HepG2 (cell line): ENCODE measurements around the gene PSD4. TPM values are rescaled to one million over a fixed set of nuclear protein-coding genes. Genes with fewer than 3 reads are reported as not detected.

Source experiments
- ATAC-seq: fragments of 200-7000 bp; cut with Tn5 transposase; 3 replicates; pipeline ENCODE4 v1.9.1; 2020; ENCODE audit warnings: mild to moderate bottlenecking, moderate library complexity
- BruUV-seq: library from RNA; stranded (reverse); fragments of 400-500 nt; replicated peaks from 2 replicates; lab custom pipeline; 2021; lab: Mats Ljungman, UMichigan
- CTCF ChIA-PET: fragments of 300-600 bp; formaldehyde crosslinking; extraction: SDS; loops from one replicate; lab custom pipeline; 2021; ENCODE audit warnings: low total read pairs, inconsistent platforms, low intra/inter-chr PET ratio; lab: Yijun Ruan, JAX
- POLR2A ChIA-PET: fragments of 350-600 bp; sonication (Branson Sonifier 250); formaldehyde crosslinking; loops from one replicate; lab custom pipeline; 2020; ENCODE audit warnings: antibody characterized with exemption, inconsistent platforms; lab: Yijun Ruan, JAX
- DNase-seq: peaks from one replicate; pipeline ENCODE4 v3.0.0-alpha.2; 2015; ENCODE audit warnings: low spot score
- FAIRE-seq: peaks from 3 replicates; lab custom pipeline; 2011; peaks lifted over from hg19 to GRCh38; lab: Jason Lieb, UNC
- H2AFZ ChIP-seq: one replicate; pipeline ENCODE4 v1.6.1; 2011; ENCODE audit warnings: low read length, inconsistent platforms
- H3K27ac ChIP-seq: fragments of 300-600 bp; 3 replicates; pipeline ENCODE4 v1.8.0; 2011; ENCODE audit warnings: mixed run types, mild to moderate bottlenecking, mixed read lengths, low read length, inconsistent platforms; ENCODE audit not compliant: insufficient read depth; ENCODE audit errors: extremely low read length
- H3K27me3 ChIP-seq, 2 experiments: fragments of 200-600 bp in 1 of 2; 2 replicates in 1 of 2; 3 replicates in 1 of 2; pipeline versions ENCODE4 v1.6.0 to v1.8.0; 2011; ENCODE audit warnings: low read length in 2 of 2, mild to moderate bottlenecking in 2 of 2, moderate library complexity in 2 of 2, inconsistent platforms in 1 of 2; ENCODE audit not compliant: insufficient read depth in 2 of 2, control insufficient read depth in 1 of 2
- H3K36me3 ChIP-seq, 2 experiments: fragments of 200-600 bp in 1 of 2; replicated peaks in 1 of 2; 2 replicates in 1 of 2; 3 replicates in 1 of 2; pipeline versions ENCODE4 v1.5.1 to v1.8.0; 2011; ENCODE audit warnings: low read length in 2 of 2, inconsistent platforms in 1 of 2; ENCODE audit not compliant: insufficient read depth in 2 of 2, control insufficient read depth in 1 of 2
- H3K4me1 ChIP-seq: 2 replicates; pipeline ENCODE4 v1.5.1; 2012; ENCODE audit warnings: low read length, inconsistent platforms; ENCODE audit not compliant: insufficient read depth
- H3K4me2 ChIP-seq: 2 replicates; pipeline ENCODE4 v1.6.0; 2011; ENCODE audit warnings: low read depth, low read length, inconsistent platforms
- H3K4me3 ChIP-seq, 3 experiments: fragments of 200-600 bp in 1 of 3; sonication (generic), shearing (Covaris generic) in 1 of 3; replicated peaks in 1 of 3; 2 replicates each; pipeline ENCODE4 v1.5.1; 2011 to 2016; ENCODE audit warnings: low read length in 3 of 3, inconsistent platforms in 2 of 3, low read depth in 2 of 3, mild to moderate bottlenecking in 2 of 3, control low read depth in 1 of 3, mixed read lengths in 1 of 3; ENCODE audit not compliant: insufficient read depth in 1 of 3
- H3K79me2 ChIP-seq: one replicate; pipeline ENCODE4 v1.6.1; 2011; ENCODE audit warnings: low read length, inconsistent platforms; ENCODE audit not compliant: insufficient read depth
- H3K9ac ChIP-seq: 2 replicates; pipeline ENCODE4 v1.6.0; 2011; ENCODE audit warnings: mild to moderate bottlenecking, low read depth, low read length, inconsistent platforms; ENCODE audit not compliant: insufficient read depth
- H3K9me3 ChIP-seq: 2 replicates; pipeline ENCODE4 v1.5.1; 2012; ENCODE audit warnings: mild to moderate bottlenecking, low read length
- H4K20me1 ChIP-seq: 2 replicates; pipeline ENCODE4 v1.6.0; 2011; ENCODE audit warnings: inconsistent platforms, mild to moderate bottlenecking, low read length, moderate library complexity; ENCODE audit not compliant: insufficient read depth
- DNMT1 ChIP-seq: sonication (generic); formaldehyde crosslinking; IDR thresholded peaks from 2 replicates; pipeline ENCODE4 v1.5.1; 2020; ENCODE audit warnings: mild to moderate bottlenecking, missing genetic modification reagents
- SIN3A ChIP-seq: IDR thresholded peaks from 2 replicates; pipeline ENCODE4 v1.6.1; 2011; ENCODE audit warnings: low read depth, mild to moderate bottlenecking, control low read depth, low read length, borderline replicate concordance
- SRSF4 ChIP-seq: fragments of 200-400 bp; formaldehyde crosslinking; IDR thresholded peaks from one replicate; pipeline ENCODE4 v1.6.1; 2018; ENCODE audit warnings: mild to moderate bottlenecking, low read depth, low read length, moderate library complexity; ENCODE audit not compliant: poor library complexity, severe bottlenecking
- XBP1 ChIP-seq: sonication (generic); formaldehyde crosslinking; IDR thresholded peaks from 2 replicates; pipeline ENCODE4 v1.5.0; 2020; ENCODE audit warnings: missing genetic modification reagents
- ZBTB1 ChIP-seq: sonication (generic); formaldehyde crosslinking; IDR thresholded peaks from 2 replicates; pipeline ENCODE4 v1.4.0; 2020; ENCODE audit warnings: missing genetic modification reagents, borderline replicate concordance
- ZFP82 ChIP-seq: sonication (generic); formaldehyde crosslinking; IDR thresholded peaks from 2 replicates; pipeline ENCODE4 v1.5.1; 2020; ENCODE audit warnings: mild to moderate bottlenecking, missing genetic modification reagents, borderline replicate concordance
- ZNF296 ChIP-seq: sonication (generic); formaldehyde crosslinking; conservative IDR thresholded peaks from 2 replicates; pipeline ENCODE4 v1.5.0; 2020; ENCODE audit warnings: mild to moderate bottlenecking, missing genetic modification reagents
- ZNF800 ChIP-seq: sonication (generic); formaldehyde crosslinking; IDR thresholded peaks from 2 replicates; pipeline ENCODE4 v1.4.0; 2020; ENCODE audit warnings: missing genetic modification reagents
- WGBS: methylation state at CpG from one replicate; pipeline ENCODE4 v1.1.6; 2017; ENCODE audit warnings: low lambda C conversion rate; 5-methylcytosine and 5-hydroxymethylcytosine counted together
- in situ Hi-C: cut with HindIII; loops from 2 replicates; pipeline ENCODE4 v1.10.0; 2017; ENCODE audit warnings: low pct_unique_long_range_greater_than_20kb; ENCODE audit not compliant: extremely low pct_ligation_motif_present
- intact Hi-C: fragments of 100-400 bp; cut with micrococcal nuclease; formaldehyde crosslinking; loops from one replicate; pipeline ENCODE4 v1.10.0; 2022; ENCODE audit not compliant: unreplicated experiment
- polyA plus RNA-seq, 8 experiments: library from polyadenylated mRNA; depleted of rRNA in 3 of 8; stranded (reverse) in 7 of 8; unstranded in 1 of 8; fragments of >200 nt; fragmentation: Illumina TruSeq in 4 of 8; extraction: Trizol in 4 of 8; gene quantifications; 2 replicates each; pipeline versions ENCODE4 v1.2.1 to v1.2.3, GENCODE V29; 2011 to 2016; ENCODE audit warnings: low read depth in 4 of 8, missing spikeins in 1 of 8, mixed read lengths in 1 of 8; ENCODE audit not compliant: insufficient read depth in 1 of 8
- total RNA-seq, 5 experiments: library from RNA; depleted of rRNA; stranded (reverse); fragments of >200 nt; fragmentation: Illumina TruSeq; extraction: Trizol; gene quantifications; 2 replicates each; pipeline ENCODE4 v1.2.3, GENCODE V29; 2016; ENCODE audit warnings: low read depth in 1 of 5
- TF ChIP-seq, protein P1 (sequence below): sonication (generic); formaldehyde crosslinking; IDR thresholded peaks from 2 replicates; pipeline ENCODE4 v1.8.0; 2022; ENCODE audit warnings: missing genetic modification reagents, mild to moderate bottlenecking, inconsistent platforms, borderline replicate concordance
- TF ChIP-seq, protein P2 (sequence below): sonication (generic); formaldehyde crosslinking; IDR thresholded peaks from 2 replicates; pipeline ENCODE4 v1.5.0; 2020; ENCODE audit warnings: mild to moderate bottlenecking, missing genetic modification reagents, moderate library complexity
- TF ChIP-seq, protein P3 (sequence below): sonication (generic); formaldehyde crosslinking; conservative IDR thresholded peaks from 2 replicates; pipeline ENCODE4 v1.5.0; 2020; ENCODE audit warnings: missing genetic modification reagents
- TF ChIP-seq, protein P4 (sequence below): sonication (generic); formaldehyde crosslinking; IDR thresholded peaks from 2 replicates; pipeline ENCODE4 v1.5.0; 2020; ENCODE audit warnings: mild to moderate bottlenecking, missing genetic modification reagents

PSD4 gene
- total and polyA plus RNA-seq, 2 of the 13 experiments (the other 11 are each of a cell fraction or from before 2014, with no cell fraction given): 5.8 to 9.4 TPM

GRCh38 chr2:113174376-113174750 is 592 bp downstream of the PSD4 start:
- 15% methylated on average over 2 of the region's 3 CpGs for WGBS
- in situ Hi-C loops (no loop called here), intact Hi-C loops (no loop called here)
- H3K36me3 ChIP-seq: no peaks in the 10 kb centered on the region
- peaks cover 67% of the 10 kb centered on the region for H3K4me1 ChIP-seq
- CTCF ChIA-PET: interaction anchor here (0.7 kb wide), 1 partner anchor 36 kb away, joined by 3 read pairs; no protein-coding TSS in a partner anchor
- POLR2A ChIA-PET: interaction anchor here (0.9 to 5.2 kb wide), 6 partner anchors 9 to 86 kb away, joined by 3 to 36 read pairs (median 16); partner anchors contain the start of gene IL1RN
- peaks cover 0 to 4% of the 10 kb centered on the region in 2 experiments; a peak in 2 of 5 replicates for H3K27me3 ChIP-seq
- H4K20me1 ChIP-seq: no peaks in the 10 kb centered on the region
- H3K9ac ChIP-seq: peak overlapping the region; percentile 48; the same call in 1 of the 2 replicates
- no peak overlapping the region for H2AFZ ChIP-seq
- H3K4me3 ChIP-seq: peak overlapping the region; percentile 32 to 59 (median 42)
- DNase-seq (no peak), ATAC-seq (peak; percentile 33), FAIRE-seq (no peak)
- no peaks in the 10 kb centered on the region for H3K9me3 ChIP-seq
- H3K27ac ChIP-seq: no peak overlapping the region
- H3K79me2 ChIP-seq: no peaks in the 10 kb centered on the region
- BruUV-seq: no TSS peak
- peak overlapping the region; percentile 63 for H3K4me2 ChIP-seq
- TF ChIP-seq ZBTB1: no peak
- TF ChIP-seq, protein P1, sequence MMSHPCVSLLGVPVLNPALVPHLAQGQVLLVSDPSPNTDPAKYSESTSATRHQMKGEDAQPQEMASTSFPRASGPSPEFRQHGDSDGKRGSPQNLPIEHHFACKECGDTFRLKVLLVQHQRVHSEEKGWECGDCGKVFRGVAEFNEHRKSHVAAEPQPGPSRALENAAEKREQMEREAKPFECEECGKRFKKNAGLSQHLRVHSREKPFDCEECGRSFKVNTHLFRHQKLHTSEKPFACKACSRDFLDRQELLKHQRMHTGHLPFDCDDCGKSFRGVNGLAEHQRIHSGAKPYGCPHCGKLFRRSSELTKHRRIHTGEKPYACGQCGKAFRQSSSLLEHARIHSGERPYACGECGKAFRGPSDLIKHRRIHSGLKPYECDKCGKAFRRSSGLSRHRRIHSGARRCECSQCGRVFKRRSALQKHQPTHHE: 0 out of 2 replicates have a peak, but pooled peaks have one; percentile 2
- no peak for TF ChIP-seq XBP1 (CRISPR knock-in tag)
- TF ChIP-seq DNMT1 (CRISPR knock-in tag): no peak
- TF ChIP-seq, protein P2, sequence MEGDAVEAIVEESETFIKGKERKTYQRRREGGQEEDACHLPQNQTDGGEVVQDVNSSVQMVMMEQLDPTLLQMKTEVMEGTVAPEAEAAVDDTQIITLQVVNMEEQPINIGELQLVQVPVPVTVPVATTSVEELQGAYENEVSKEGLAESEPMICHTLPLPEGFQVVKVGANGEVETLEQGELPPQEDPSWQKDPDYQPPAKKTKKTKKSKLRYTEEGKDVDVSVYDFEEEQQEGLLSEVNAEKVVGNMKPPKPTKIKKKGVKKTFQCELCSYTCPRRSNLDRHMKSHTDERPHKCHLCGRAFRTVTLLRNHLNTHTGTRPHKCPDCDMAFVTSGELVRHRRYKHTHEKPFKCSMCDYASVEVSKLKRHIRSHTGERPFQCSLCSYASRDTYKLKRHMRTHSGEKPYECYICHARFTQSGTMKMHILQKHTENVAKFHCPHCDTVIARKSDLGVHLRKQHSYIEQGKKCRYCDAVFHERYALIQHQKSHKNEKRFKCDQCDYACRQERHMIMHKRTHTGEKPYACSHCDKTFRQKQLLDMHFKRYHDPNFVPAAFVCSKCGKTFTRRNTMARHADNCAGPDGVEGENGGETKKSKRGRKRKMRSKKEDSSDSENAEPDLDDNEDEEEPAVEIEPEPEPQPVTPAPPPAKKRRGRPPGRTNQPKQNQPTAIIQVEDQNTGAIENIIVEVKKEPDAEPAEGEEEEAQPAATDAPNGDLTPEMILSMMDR (CRISPR knock-in tag): 0 out of 2 replicates have a peak, but pooled peaks have one; percentile 32
- TF ChIP-seq ZNF800: no peak
- TF ChIP-seq ZNF296: no peak
- TF ChIP-seq, protein P3, sequence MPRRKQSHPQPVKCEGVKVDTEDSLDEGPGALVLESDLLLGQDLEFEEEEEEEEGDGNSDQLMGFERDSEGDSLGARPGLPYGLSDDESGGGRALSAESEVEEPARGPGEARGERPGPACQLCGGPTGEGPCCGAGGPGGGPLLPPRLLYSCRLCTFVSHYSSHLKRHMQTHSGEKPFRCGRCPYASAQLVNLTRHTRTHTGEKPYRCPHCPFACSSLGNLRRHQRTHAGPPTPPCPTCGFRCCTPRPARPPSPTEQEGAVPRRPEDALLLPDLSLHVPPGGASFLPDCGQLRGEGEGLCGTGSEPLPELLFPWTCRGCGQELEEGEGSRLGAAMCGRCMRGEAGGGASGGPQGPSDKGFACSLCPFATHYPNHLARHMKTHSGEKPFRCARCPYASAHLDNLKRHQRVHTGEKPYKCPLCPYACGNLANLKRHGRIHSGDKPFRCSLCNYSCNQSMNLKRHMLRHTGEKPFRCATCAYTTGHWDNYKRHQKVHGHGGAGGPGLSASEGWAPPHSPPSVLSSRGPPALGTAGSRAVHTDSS: no peak
- no peak for TF ChIP-seq SRSF4
- no peak for TF ChIP-seq ZFP82 (CRISPR knock-in tag)
- 0 out of 2 replicates have a peak, but pooled peaks have one; percentile 11 for TF ChIP-seq SIN3A
- TF ChIP-seq, protein P4, sequence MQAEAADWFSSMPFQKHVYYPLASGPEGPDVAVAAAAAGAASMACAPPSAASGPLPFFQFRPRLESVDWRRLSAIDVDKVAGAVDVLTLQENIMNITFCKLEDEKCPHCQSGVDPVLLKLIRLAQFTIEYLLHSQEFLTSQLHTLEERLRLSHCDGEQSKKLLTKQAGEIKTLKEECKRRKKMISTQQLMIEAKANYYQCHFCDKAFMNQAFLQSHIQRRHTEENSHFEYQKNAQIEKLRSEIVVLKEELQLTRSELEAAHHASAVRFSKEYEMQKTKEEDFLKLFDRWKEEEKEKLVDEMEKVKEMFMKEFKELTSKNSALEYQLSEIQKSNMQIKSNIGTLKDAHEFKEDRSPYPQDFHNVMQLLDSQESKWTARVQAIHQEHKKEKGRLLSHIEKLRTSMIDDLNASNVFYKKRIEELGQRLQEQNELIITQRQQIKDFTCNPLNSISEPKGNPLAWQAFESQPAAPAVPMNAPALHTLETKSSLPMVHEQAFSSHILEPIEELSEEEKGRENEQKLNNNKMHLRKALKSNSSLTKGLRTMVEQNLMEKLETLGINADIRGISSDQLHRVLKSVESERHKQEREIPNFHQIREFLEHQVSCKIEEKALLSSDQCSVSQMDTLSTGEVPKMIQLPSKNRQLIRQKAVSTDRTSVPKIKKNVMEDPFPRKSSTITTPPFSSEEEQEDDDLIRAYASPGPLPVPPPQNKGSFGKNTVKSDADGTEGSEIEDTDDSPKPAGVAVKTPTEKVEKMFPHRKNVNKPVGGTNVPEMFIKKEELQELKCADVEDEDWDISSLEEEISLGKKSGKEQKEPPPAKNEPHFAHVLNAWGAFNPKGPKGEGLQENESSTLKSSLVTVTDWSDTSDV: peak; percentile 2; the same call in 1 of the 2 replicates
